ACC112 (cell line): ENCODE measurements around the gene LKAAEAR1.

Source experiments
- H2AFZ ChIP-seq: fragments of 200-600 bp; sonication (generic); one replicate; pipeline ENCODE4 v1.6.0; 2017; ENCODE audit warnings: antibody characterized with exemption, low read length; ENCODE audit not compliant: unreplicated experiment
- H3K27ac ChIP-seq: fragments of 200-600 bp; sonication (generic); 2 replicates; pipeline ENCODE4 v1.5.1; 2014; ENCODE audit warnings: low read depth, mild to moderate bottlenecking, antibody characterized with exemption, low read length, moderate library complexity
- H3K27me3 ChIP-seq: fragments of 200-600 bp; sonication (generic); 2 replicates; pipeline ENCODE4 v1.6.1; 2014; ENCODE audit warnings: mild to moderate bottlenecking, antibody characterized with exemption, low read length, moderate library complexity, mixed read lengths; ENCODE audit not compliant: insufficient read depth
- H3K36me3 ChIP-seq: fragments of 200-600 bp; sonication (generic); 2 replicates; pipeline ENCODE4 v1.6.1; 2016; ENCODE audit warnings: mild to moderate bottlenecking, antibody characterized with exemption, low read length, moderate library complexity, mixed read lengths; ENCODE audit not compliant: insufficient read depth
- H3K4me1 ChIP-seq: fragments of 200-600 bp; sonication (generic); one replicate; pipeline ENCODE4 v1.6.1; 2016; ENCODE audit warnings: low read length, mixed read lengths; ENCODE audit not compliant: insufficient read depth, unreplicated experiment, control insufficient read depth
- H3K4me3 ChIP-seq: fragments of 200-600 bp; sonication (generic); 2 replicates; pipeline ENCODE4 v1.5.1; 2014; ENCODE audit warnings: mild to moderate bottlenecking, low read depth, low read length
- H3K79me2 ChIP-seq: fragments of 200-600 bp; sonication (generic); one replicate; pipeline ENCODE4 v1.6.0; 2016; ENCODE audit warnings: low read length; ENCODE audit not compliant: control insufficient read depth, unreplicated experiment, insufficient read depth

Gene LKAAEAR1

DNA sequence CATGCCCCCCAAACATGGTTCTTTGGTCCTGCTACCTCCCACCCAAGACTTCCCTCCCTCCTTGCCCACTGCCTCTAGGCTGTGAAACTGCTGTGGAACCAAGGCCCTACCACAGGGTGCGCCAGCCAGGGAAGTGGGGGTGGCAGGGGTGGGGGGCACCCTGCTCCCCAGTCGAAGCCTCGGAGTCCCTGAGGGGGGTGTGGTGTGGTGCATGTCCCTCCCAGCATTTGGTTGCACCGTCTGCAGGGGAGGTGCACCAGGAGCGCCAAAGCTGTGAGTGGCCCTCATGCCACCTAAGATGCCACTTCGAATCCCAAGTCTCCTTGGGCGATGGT lies 6.7 kb downstream of the LKAAEAR1 start:
- Histone ChIP-seq H3K4me3 (no peak overlapping the region), H3K27ac (no peak overlapping the region), H3K27me3 (no peaks in the 10 kb centered on the region), H3K36me3 (no peaks in the 10 kb centered on the region), H3K4me1 (peaks cover 19% of the 10 kb centered on the region), H3K79me2 (peaks cover 5% of the 10 kb centered on the region), H2AFZ (no peak overlapping the region)

DNA sequence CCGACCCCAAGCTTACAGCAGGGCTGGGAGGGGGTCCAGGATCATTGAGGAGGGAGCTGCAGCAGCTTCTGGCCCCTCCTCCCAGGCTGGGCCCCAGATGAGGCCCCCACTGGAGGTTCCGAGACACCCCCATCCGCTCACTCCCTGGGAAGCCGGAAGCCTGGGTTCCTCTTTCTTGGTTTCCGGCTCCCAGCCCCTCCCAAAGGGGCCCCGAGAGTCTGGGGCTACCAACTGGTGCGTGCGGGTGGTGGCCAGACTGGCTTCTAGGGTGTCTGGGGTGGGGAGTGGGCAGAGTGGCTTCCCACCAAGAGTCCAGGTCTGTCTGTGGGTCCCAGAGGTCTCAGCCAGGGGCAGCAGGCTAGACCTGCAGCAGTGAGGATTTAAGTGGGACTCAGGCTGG lies 7.1 kb downstream of the LKAAEAR1 start:
- Histone ChIP-seq H3K4me1 (peaks cover 19% of the 10 kb centered on the region), H2AFZ (no peak overlapping the region), H3K4me3 (no peak overlapping the region)

GRCh38 chr20:64076061-64076997 lies 7.9 kb downstream of the LKAAEAR1 start:
- no peak overlapping the region for H3K4me3 ChIP-seq
- H3K4me1 ChIP-seq = peaks cover 19% of the 10 kb centered on the region

More for the DNA sequence above, 7.1 kb downstream of the LKAAEAR1 start:
- no peak overlapping the region for H3K27ac ChIP-seq
- H3K79me2 ChIP-seq = peaks cover 5% of the 10 kb centered on the region
- no peaks in the 10 kb centered on the region for H3K27me3 ChIP-seq
- H3K36me3 ChIP-seq = no peaks in the 10 kb centered on the region

GRCh38 chr20:64075556-64075955 lies 8.6 kb downstream of the LKAAEAR1 start:
- Histone ChIP-seq H3K27me3 (no peaks in the 10 kb centered on the region), H2AFZ (no peak overlapping the region), H3K4me3 (no peak overlapping the region), H3K4me1 (peaks cover 18% of the 10 kb centered on the region), H3K36me3 (no peaks in the 10 kb centered on the region), H3K79me2 (peaks cover 5% of the 10 kb centered on the region), H3K27ac (no peak overlapping the region)

More at GRCh38 chr20:64076061-64076997, 7.9 kb downstream of the LKAAEAR1 start:
- no peak overlapping the region for H3K27ac ChIP-seq
- H2AFZ ChIP-seq = no peak overlapping the region
- H3K36me3 ChIP-seq = no peaks in the 10 kb centered on the region
- H3K27me3 ChIP-seq = no peaks in the 10 kb centered on the region
- H3K79me2 ChIP-seq = peaks cover 5% of the 10 kb centered on the region

DNA sequence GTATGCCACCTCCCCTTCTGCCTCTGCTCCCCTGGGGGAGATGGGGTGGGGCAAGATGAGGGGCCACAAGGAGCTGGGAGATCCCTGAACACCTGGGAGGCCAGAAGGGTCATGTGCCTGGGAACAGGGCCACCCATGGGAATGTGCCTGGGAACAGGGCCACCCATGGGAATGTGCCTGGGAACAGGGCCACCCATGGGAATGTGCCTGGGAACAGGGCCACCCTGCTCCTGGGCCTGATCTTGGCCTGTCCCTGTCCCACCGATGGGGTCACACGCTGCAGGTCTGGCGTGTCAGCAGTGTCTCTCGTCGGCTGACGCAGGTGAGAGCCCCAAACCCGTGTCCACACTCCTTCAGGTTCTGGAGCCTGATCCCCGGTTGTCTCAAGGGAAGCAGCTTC lies 9.2 kb downstream of the LKAAEAR1 start:
- Histone ChIP-seq H2AFZ (no peak overlapping the region), H3K4me3 (no peak overlapping the region), H3K27ac (no peak overlapping the region), H3K4me1 (peaks cover 13% of the 10 kb centered on the region), H3K27me3 (no peaks in the 10 kb centered on the region), H3K79me2 (peaks cover 5% of the 10 kb centered on the region), H3K36me3 (no peaks in the 10 kb centered on the region)

DNA sequence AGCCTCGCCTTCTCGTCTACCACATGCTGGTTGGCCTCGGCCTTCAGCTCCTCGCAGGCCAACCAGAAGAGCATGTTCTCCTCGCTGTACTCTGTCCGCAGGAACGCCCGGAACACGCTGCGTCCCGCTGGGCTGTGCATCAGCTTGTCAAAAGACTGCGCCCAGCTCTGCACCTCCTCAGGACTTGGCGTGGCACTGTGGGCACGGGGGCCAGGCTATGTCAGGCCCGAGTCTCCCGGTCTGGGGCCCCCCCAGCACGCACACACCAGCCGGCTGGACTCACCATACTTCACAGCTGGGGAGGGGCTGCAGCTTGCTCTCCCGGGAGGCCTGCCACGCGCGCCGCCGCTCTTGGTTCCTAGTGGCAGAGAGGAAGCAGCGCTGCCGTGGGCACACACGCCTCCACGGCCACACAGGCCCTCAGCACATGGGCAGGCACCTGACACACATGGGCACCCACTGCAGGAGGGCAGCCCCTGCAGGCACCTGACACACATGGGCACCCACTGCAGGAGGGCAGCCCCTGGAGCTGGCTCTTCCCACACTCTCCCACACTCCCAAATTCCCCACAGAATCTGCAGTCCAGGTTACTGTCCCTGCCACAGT lies 9.9 kb downstream of the LKAAEAR1 start:
- H3K4me1 ChIP-seq = peaks cover 13% of the 10 kb centered on the region
- no peak overlapping the region for H3K27ac ChIP-seq
- H3K36me3 ChIP-seq = no peaks in the 10 kb centered on the region
- peaks cover 5% of the 10 kb centered on the region for H3K79me2 ChIP-seq
- H2AFZ ChIP-seq = no peak overlapping the region
- H3K27me3 ChIP-seq = no peaks in the 10 kb centered on the region
- H3K4me3 ChIP-seq = no peak overlapping the region

DNA sequence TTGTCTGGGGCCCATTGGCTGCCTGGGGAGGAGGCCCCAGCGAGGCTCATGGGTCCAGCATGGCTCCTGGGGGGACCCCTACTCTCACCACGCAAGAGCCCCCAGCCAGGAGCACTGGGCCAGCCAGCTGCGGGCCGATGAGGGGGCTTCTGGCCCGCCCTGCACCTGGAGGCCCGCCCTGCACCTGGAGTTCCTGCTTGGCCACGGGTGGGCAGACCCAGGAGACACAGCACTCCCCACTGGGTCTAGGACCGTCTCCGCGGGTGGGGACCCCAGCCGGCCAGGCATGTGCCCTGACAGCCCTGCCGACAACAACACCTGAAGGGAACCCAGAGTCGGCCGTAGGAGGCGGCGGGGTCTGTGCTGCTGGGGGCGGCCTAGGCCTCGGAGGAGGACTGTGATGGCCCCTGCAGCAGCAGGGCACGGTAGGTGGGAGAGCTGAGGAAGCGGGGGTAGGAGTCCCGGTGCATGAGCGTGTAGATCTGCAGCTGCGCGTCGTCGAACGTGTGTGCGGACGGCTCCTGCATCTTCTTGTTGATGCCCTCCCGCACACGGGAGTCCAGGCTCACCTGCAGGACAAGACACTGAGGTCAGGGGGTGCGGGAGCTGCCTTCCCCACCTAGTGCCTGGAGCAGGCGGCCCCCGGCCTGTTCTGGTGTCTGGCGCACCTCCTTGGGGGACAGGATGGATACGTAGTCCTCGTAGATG lies 10.6 kb downstream of the LKAAEAR1 start:
- H3K27me3 ChIP-seq = no peaks in the 10 kb centered on the region
- peaks cover 8% of the 10 kb centered on the region for H3K4me1 ChIP-seq
- no peak overlapping the region for H3K4me3 ChIP-seq
- H3K79me2 ChIP-seq = peaks cover 5% of the 10 kb centered on the region
- H2AFZ ChIP-seq = no peak overlapping the region
- no peak overlapping the region for H3K27ac ChIP-seq
- no peaks in the 10 kb centered on the region for H3K36me3 ChIP-seq

GRCh38 chr20:64072498-64073063 lies 11.6 kb downstream of the LKAAEAR1 start:
- Histone ChIP-seq H3K79me2 (no peaks in the 10 kb centered on the region), H2AFZ (no peak overlapping the region), H3K4me1 (no peaks in the 10 kb centered on the region), H3K36me3 (no peaks in the 10 kb centered on the region), H3K27me3 (no peaks in the 10 kb centered on the region), H3K27ac (no peak overlapping the region), H3K4me3 (no peak overlapping the region)

- Histone ChIP-seq H3K27me3 (no peaks in the 10 kb centered on the region), H2AFZ (no peak overlapping the region), H3K4me1 (no peaks in the 10 kb centered on the region), H3K36me3 (no peaks in the 10 kb centered on the region), H3K27ac (no peak overlapping the region), H3K79me2 (no peaks in the 10 kb centered on the region), H3K4me3 (no peak overlapping the region)
These were observed 12.6 kb downstream of the LKAAEAR1 start for GRCh38 chr20:64071341-64072332.
